Vagina (tissue), 2 donors: Measurements from ENCODE around the gene FAM162A.

Source experiments
- POLR2A ChIP-seq, 2 donors: fragments of 450-650 bp; IDR thresholded peaks; one replicate each; pipeline ENCODE4 v1.6.1; 2017; ENCODE audit warnings: antibody characterized with exemption in 2 of 2, mild to moderate bottlenecking in 2 of 2, moderate library complexity in 2 of 2
- POLR2AphosphoS5 ChIP-seq, 2 donors: sonication (generic); formaldehyde crosslinking; IDR thresholded peaks; one replicate each; pipeline ENCODE4 v1.9.0; 2017; ENCODE audit warnings: antibody characterized with exemption in 2 of 2, mild to moderate bottlenecking in 2 of 2, low read depth in 1 of 2; ENCODE audit not compliant: insufficient read depth in 1 of 2
- TF ChIP-seq, protein P1 (sequence below), 3 experiments: fragments of 450-650 bp in 2 of 3; fragments of 200-600 bp in 1 of 3; sonication (generic) in 1 of 3; IDR thresholded peaks; one replicate each; pipeline ENCODE4 v1.5.1; 2017 to 2019; ENCODE audit warnings: antibody characterized with exemption in 3 of 3, mild to moderate bottlenecking in 2 of 3, moderate library complexity in 2 of 3

- TF ChIP-seq, protein P1, sequence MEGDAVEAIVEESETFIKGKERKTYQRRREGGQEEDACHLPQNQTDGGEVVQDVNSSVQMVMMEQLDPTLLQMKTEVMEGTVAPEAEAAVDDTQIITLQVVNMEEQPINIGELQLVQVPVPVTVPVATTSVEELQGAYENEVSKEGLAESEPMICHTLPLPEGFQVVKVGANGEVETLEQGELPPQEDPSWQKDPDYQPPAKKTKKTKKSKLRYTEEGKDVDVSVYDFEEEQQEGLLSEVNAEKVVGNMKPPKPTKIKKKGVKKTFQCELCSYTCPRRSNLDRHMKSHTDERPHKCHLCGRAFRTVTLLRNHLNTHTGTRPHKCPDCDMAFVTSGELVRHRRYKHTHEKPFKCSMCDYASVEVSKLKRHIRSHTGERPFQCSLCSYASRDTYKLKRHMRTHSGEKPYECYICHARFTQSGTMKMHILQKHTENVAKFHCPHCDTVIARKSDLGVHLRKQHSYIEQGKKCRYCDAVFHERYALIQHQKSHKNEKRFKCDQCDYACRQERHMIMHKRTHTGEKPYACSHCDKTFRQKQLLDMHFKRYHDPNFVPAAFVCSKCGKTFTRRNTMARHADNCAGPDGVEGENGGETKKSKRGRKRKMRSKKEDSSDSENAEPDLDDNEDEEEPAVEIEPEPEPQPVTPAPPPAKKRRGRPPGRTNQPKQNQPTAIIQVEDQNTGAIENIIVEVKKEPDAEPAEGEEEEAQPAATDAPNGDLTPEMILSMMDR (IDR thresholded peaks at IDR 0.05), result no peak
- TF ChIP-seq POLR2A (IDR thresholded peaks at IDR 0.05) (no peak), POLR2AphosphoS5 (IDR thresholded peaks at IDR 0.05; ENCODE audit: insufficient read depth in 1 of 2, low read depth in 1 of 2) (no peak)
These were observed 25.5 kb downstream of the FAM162A start for GRCh38 chr3:122409446-122409845.
